ENCODE data around the gene EMID1.
"Not testable (repeated sequence)": the region's sequence is repeated elsewhere in the genome, so short reads cannot be mapped to it uniquely, and the experiment has no call there.

EMID1 gene

GRCh38 chr22:29243874-29244446 is 38.3 kb downstream of the EMID1 start:
- Histone ChIP-seq H3K27ac (no peak overlapping the region), H3K27me3 (replicated peaks) (no peaks in the 10 kb centered on the region), H3K36me3 (replicated peaks) (no peaks in the 10 kb centered on the region), H3K4me3 (ENCODE audit: low read depth, low read length) (no peak overlapping the region)
- no peak for TF ChIP-seq CTCF (IDR thresholded peaks at IDR 0.05; ENCODE audit: low read depth, low read length, missing control alignments)
- DNase-seq = no peak
- in situ Hi-C loops (cut with HindIII; ENCODE audit: low pct_ligation_motif_present, low sequenced_read_pairs) = no loop called here

GRCh38 chr22:29244785-29245625 is 39.3 kb downstream of the EMID1 start:
- DNase-seq = no peak
- H3K36me3 ChIP-seq (replicated peaks) = no peaks in the 10 kb centered on the region
- H3K27me3 ChIP-seq (replicated peaks) = no peaks in the 10 kb centered on the region
- TF ChIP-seq CTCF (IDR thresholded peaks at IDR 0.05; ENCODE audit: low read depth, low read length, missing control alignments) = no peak
- no peak overlapping the region for H3K4me3 ChIP-seq (ENCODE audit: low read depth, low read length)
- in situ Hi-C loops (cut with HindIII; ENCODE audit: low pct_ligation_motif_present, low sequenced_read_pairs) = no loop called here
- H3K27ac ChIP-seq = no peak overlapping the region

GRCh38 chr22:29245626-29246385 is 40.1 kb downstream of the EMID1 start:
- H3K27ac ChIP-seq = no peak overlapping the region
- no peaks in the 10 kb centered on the region for H3K27me3 ChIP-seq (replicated peaks)
- in situ Hi-C loops (cut with HindIII; ENCODE audit: low pct_ligation_motif_present, low sequenced_read_pairs) = no loop called here
- peak; percentile 99 for TF ChIP-seq CTCF (IDR thresholded peaks at IDR 0.05; ENCODE audit: low read depth, low read length, missing control alignments)
- H3K4me3 ChIP-seq (ENCODE audit: low read depth, low read length) = no peak overlapping the region
- no peaks in the 10 kb centered on the region for H3K36me3 ChIP-seq (replicated peaks)
- DNase-seq = peak; percentile 53

- H3K27me3 ChIP-seq (replicated peaks); H3K27ac ChIP-seq; H3K4me3 ChIP-seq (ENCODE audit: low read depth, low read length); H3K36me3 ChIP-seq (replicated peaks); in situ Hi-C loops (cut with HindIII; ENCODE audit: low pct_ligation_motif_present, low sequenced_read_pairs); DNase-seq: not testable (repeated sequence)
Measured at GRCh38 chr22:29247891-29248290, 42.2 kb downstream of the EMID1 start.

GRCh38 chr22:29251265-29251664 is 45.6 kb downstream of the EMID1 start:
- TF ChIP-seq CTCF (IDR thresholded peaks at IDR 0.05; ENCODE audit: low read depth, low read length, missing control alignments) = no peak
- H3K4me3 ChIP-seq (ENCODE audit: low read depth, low read length) = no peak overlapping the region
- DNase-seq = no peak
- H3K27me3 ChIP-seq (replicated peaks) = no peaks in the 10 kb centered on the region
- H3K27ac ChIP-seq = no peak overlapping the region
- no peaks in the 10 kb centered on the region for H3K36me3 ChIP-seq (replicated peaks)
- in situ Hi-C loops (cut with HindIII; ENCODE audit: low pct_ligation_motif_present, low sequenced_read_pairs) = no loop called here

Data from brain microvascular endothelial cell (primary cell).